Lower leg skin (tissue), 3 donors: ENCODE results near the gene NXNL1.

ENCODE experiments used
- POLR2A ChIP-seq, 2 donors: fragments of 450-650 bp; IDR thresholded peaks; one replicate each; pipeline ENCODE4 v1.6.1; 2016 to 2017; ENCODE audit warnings: antibody characterized with exemption in 2 of 2, mild to moderate bottlenecking in 1 of 2, moderate library complexity in 1 of 2
- TF ChIP-seq, protein P1 (sequence below), 3 donors: fragments of 450-650 bp; IDR thresholded peaks; one replicate each; pipeline ENCODE4 v1.5.1; 2016; ENCODE audit warnings: antibody characterized with exemption in 3 of 3, mild to moderate bottlenecking in 3 of 3, moderate library complexity in 2 of 3

DNA sequence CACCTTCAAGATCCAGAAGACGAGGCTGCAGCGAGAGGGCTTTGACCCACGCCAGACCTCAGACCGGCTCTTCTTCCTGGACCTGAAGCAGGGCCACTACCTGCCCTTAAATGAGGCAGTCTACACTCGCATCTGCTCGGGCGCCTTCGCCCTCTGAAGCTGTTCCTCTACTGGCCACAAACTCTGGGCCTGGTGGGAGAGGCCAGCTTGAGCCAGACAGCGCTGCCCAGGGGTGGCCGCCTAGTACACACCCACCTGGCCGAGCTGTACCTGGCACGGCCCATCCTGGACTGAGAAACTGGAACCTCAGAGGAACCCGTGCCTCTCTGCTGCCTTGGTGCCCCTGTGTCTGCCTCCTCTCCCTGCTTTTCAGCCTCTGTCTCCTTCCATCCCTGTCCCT is 43.7 kb upstream of the NXNL1 start:
- TF ChIP-seq, protein P1, sequence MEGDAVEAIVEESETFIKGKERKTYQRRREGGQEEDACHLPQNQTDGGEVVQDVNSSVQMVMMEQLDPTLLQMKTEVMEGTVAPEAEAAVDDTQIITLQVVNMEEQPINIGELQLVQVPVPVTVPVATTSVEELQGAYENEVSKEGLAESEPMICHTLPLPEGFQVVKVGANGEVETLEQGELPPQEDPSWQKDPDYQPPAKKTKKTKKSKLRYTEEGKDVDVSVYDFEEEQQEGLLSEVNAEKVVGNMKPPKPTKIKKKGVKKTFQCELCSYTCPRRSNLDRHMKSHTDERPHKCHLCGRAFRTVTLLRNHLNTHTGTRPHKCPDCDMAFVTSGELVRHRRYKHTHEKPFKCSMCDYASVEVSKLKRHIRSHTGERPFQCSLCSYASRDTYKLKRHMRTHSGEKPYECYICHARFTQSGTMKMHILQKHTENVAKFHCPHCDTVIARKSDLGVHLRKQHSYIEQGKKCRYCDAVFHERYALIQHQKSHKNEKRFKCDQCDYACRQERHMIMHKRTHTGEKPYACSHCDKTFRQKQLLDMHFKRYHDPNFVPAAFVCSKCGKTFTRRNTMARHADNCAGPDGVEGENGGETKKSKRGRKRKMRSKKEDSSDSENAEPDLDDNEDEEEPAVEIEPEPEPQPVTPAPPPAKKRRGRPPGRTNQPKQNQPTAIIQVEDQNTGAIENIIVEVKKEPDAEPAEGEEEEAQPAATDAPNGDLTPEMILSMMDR (IDR thresholded peaks at IDR 0.05), result no peak
- no peak for TF ChIP-seq POLR2A (IDR thresholded peaks at IDR 0.05)
